GM19238 (cell line): ENCODE measurements around the gene ERBB2.
"Not testable (repeated sequence)": the region's sequence is repeated elsewhere in the genome, so short reads cannot be mapped to it uniquely, and the experiment has no call there.

Experiments
- DNase-seq: peaks from one replicate; pipeline ENCODE4 v3.0.0; 2011; ENCODE audit warnings: low spot score; ENCODE audit not compliant: insufficient read length

ERBB2 gene

GRCh38 chr17:39761861-39762496 is 62.1 kb downstream of the ERBB2 start:
- no peak for DNase-seq

DNA sequence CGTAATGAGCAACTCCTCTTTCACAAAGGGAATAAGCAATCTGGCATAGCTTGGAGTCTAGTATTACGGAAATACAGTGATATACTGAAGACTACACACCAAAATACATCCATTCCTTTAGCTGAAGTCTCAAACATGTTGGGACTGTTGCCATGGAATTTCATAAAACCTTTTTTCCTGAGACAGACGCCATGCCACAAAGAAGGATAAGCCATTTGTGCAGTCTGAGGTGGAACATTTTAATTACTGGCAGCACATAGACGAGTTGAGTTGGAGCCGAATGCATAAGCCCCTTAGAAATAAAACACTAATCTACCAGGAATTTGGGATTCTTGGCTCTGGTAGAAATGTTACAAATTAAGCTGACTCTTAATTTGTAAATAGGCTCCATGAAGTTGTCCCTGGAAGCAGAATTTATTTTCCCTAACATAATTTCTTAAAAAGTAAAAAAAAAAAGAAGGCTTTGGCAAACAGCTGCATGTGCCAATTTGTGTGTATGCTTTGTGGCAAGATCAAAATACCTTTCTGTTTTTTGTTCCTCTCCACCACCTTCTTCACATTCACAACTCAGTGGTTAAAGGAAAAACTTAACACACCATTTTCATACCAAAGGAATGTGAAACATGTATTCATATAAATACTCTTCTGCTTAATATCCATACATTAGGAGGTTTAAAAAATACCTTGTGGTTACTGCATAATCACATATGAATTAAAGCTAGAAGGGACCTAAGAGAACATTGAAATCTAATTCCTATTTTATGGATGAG is 63.4 kb downstream of the ERBB2 start:
- no peak for DNase-seq

GRCh38 chr17:39764171-39764570 is 64.3 kb downstream of the ERBB2 start:
- DNase-seq = not testable (repeated sequence)

DNA sequence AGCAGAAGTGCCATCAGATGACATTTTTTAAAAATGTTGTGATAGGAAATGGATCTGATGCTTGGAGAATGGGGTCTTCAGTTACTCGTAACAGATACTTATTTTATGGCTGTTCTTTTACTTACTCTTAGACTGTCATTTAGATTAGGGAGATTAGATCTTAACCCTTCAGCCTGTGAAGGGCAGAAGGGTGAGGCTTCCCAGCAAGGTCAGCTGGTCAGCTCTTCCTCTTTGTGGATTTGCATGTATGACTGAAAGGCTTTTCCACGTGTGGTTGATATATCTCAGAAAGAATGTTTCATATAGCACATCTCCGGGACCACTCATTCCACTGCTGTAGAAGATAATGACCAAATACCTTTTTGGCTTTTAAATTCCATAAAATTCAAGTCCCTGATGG is 65.3 kb downstream of the ERBB2 start:
- no peak for DNase-seq

- no peak for DNase-seq
These were observed 65.9 kb downstream of the ERBB2 start for GRCh38 chr17:39765766-39766165.

- DNase-seq = no peak
These were observed 67.3 kb downstream of the ERBB2 start for GRCh38 chr17:39767147-39767546.

DNA sequence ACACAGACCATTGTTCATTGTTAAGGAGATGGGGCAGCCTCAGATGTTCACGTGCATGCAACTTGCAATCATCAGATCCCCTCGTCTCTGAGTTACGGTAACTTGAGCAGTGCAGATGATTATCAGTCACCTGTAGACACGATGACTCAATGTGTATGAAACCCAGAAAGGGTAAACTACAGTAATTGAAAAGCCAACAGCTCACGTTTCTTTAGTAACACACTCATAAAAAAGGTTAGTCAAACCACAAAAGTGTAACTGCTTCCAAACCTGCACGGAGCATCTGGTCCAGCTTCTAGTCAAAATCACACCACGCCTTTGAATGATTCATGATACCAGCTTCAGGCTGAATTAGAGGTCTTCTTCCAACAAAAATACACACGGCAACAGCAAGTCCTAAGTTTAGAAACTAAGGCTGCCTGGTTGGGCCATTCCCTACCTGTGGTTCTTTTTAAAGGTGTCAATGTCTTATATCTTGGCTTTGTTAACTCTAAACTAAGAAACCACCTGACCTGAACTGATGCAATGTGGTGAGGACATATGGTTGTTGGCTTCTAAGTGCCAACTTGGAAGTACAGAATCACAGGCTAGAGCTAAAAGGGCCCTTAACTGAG is 70.2 kb downstream of the ERBB2 start:
- no peak for DNase-seq

DNA sequence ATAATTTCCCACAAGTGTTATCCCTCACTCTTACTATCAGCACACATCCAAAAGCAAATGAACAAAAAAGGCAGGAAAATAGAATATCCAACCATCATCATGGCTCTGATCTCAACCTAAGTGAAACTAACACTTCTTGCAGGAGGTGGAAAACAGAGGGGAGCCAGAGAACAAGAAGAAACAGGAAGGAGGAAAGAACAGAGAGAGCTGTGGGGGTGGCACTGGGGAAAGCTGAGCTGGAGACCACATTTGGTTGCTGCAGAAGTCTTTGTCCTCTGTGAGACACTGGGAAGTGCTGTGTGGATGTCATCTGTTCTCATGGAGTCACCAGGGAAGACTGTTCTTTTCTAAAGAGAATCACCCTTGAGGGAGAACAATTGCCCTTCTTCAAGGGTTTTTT is 72.6 kb downstream of the ERBB2 start:
- DNase-seq = no peak

DNA sequence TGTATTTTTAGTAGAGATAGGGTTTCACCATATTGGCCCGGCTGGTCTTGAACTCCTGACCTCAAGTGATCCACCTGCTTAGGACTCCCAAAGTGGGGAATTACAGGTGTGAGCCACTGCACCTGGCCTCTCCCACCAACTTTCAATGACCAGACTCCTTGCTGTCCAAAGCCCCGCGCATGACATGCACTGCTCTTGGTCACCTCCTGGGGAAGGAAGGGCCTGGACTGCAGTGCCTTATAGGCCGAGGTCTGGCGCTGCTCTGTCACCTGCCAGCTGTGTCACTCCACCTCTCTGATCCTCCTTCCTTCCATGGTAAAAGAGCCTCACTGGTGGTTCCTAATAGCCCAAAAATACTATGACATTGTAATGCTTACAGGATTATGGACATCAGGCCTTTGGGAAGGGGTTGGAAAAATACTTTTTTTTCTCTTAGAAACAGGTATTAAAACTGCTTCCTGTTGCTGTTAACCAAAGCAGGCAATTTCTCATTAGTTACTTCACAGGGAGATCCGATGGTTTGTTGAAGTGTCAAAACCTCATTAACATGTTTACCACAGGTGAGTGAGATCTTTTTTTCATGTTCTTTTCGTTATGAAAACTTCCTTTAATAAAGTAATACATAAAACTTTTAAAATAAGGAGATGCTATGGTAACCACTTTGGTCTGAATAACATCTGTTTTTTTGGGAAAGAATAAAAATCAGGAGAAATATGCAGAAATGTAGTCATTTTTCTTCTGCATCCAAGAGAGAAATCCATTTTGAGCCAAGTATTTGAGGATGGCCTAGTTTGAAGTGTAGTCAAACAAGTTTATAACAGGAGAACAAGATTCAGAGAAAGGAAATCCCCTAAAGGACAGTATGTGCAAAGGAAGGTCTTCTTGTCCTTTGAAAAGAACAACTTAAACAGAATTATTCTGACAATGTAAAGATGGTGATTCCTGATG is 73.4 kb downstream of the ERBB2 start:
- no peak for DNase-seq

GRCh38 chr17:39774047-39774446 is 74.2 kb downstream of the ERBB2 start:
- no peak for DNase-seq

GRCh38 chr17:39775031-39775430 is 75.2 kb downstream of the ERBB2 start:
- DNase-seq = no peak

- DNase-seq = no peak
These were observed 76.4 kb downstream of the ERBB2 start for GRCh38 chr17:39776252-39776651.

DNA sequence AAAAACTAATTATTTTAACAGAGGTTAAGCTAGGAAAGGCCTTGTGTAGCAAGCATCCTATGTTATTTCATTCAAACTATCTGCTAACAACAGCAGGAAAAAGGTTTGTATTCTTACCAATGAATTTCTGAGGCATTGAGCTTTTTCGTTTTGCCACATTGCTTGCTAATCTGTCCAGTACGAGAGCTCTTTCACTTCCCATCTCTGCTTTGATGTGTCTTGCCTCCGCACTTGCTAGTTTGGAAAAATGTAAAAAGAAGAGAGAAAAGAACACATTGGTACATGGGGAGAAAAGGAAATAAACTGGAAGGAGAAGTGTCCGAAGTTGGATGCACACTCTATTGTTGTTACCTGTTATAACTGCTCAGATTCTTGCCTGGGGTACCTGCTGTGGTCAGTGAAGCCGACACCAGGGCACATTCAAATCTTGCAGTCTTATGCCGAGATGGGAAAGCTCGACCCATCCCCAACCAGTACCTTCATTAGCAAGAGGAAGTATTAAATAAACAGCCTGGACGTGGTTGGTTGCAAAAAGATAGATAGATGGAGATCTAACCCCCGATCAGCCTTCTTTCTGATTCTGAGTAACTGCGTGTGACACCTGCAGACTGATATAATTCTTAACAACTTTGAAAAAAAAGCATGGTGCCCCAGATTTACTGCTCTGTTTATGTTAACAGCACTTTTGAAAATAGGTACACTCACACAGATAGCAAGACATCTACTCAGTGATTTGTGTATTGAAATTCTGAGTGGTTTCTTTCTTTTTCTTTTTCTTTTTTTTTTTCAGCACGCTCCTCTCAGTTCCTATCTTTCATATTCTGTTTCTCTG is 77.9 kb downstream of the ERBB2 start:
- DNase-seq = no peak
